ENCODE results near the gene SH2D2A.

GRCh38 chr1:156848461-156849150, 32.0 kb upstream of the SH2D2A start:
- TF ChIP-seq EZH2 (IDR thresholded peaks at IDR 0.05; ENCODE audit: insufficient read depth, poor library complexity, severe bottlenecking) (no peak), EZH2phosphoT487 (IDR thresholded peaks at IDR 0.05; ENCODE audit: insufficient read depth, low read depth) (no peak)
